Stimulated activated naive CD8-positive, alpha-beta T cell treated with anti-CD3 and anti-CD28 coated beads, Interleukin-15, Interleukin-2, amounts not matched to agents 100 ng/mL and 50 ng/mL, for 24 hours (primary cell): ENCODE data around the gene ADAM12.

ENCODE experiments used
- H3K27ac Mint-ChIP-seq: one replicate; pipeline ENCODE4 v1.8.0; 2021; ENCODE audit warnings: mild to moderate bottlenecking, mixed read lengths
- H3K27me3 Mint-ChIP-seq: one replicate; pipeline ENCODE4 v1.8.0; 2021; ENCODE audit warnings: mixed read lengths
- H3K36me3 Mint-ChIP-seq: one replicate; pipeline ENCODE4 v1.8.0; 2021; ENCODE audit warnings: low read depth, mixed read lengths
- H3K4me1 Mint-ChIP-seq: one replicate; pipeline ENCODE4 v1.8.0; 2021; ENCODE audit warnings: low read depth, mixed read lengths
- H3K4me3 Mint-ChIP-seq: one replicate; pipeline ENCODE4 v1.8.0; 2021; ENCODE audit warnings: mild to moderate bottlenecking, mixed read lengths
- H3K9me3 Mint-ChIP-seq: one replicate; pipeline ENCODE4 v1.8.0; 2021; ENCODE audit warnings: mixed read lengths

Gene ADAM12

DNA sequence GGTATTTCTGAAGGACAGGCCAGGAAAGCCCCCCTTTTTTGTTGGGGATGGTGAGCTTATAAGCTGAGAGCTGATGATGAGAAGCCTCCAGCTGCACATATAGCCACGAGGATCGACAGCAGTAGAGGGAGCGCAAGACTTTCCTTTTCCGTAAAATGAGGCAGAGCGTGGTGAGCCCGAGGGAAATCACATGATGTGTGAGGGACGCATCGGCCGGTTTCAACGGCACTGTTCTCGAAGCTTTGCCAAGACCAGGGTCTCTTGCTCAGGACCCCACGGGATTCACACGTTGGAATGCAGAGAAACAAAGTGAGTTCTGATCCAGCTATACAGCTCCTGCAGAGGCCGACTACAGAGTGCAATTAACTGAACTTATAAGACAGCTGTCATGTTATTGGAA lies 55.7 kb downstream of the ADAM12 start:
- Mint-ChIP-seq H3K9me3 (no peaks in the 10 kb centered on the region), H3K27me3 (no peaks in the 10 kb centered on the region), H3K4me3 (no peak overlapping the region), H3K27ac (no peak overlapping the region), H3K36me3 (no peaks in the 10 kb centered on the region), H3K4me1 (no peaks in the 10 kb centered on the region)

DNA sequence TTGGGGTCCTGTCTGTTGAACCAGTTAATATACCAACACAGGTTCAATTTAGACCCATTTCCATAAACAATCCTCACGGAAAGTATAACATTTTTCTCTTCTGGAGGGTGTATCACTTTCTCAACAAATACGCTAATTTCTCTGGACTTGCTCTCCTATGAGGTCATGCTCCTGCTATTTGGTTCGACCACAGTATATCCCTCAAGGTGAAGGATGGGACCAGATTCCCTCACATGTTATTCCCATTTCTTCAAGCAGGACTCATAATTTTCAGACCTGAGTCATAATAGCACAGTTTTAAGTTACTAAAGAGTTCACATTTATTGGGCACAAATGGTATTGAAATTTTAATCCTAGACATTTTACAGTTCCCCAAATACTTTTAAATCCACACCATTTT lies 57.2 kb downstream of the ADAM12 start:
- no peaks in the 10 kb centered on the region for H3K27me3 Mint-ChIP-seq
- H3K36me3 Mint-ChIP-seq = no peaks in the 10 kb centered on the region
- H3K9me3 Mint-ChIP-seq = no peaks in the 10 kb centered on the region
- H3K4me3 Mint-ChIP-seq = no peak overlapping the region
- no peaks in the 10 kb centered on the region for H3K4me1 Mint-ChIP-seq
- H3K27ac Mint-ChIP-seq = no peak overlapping the region

DNA sequence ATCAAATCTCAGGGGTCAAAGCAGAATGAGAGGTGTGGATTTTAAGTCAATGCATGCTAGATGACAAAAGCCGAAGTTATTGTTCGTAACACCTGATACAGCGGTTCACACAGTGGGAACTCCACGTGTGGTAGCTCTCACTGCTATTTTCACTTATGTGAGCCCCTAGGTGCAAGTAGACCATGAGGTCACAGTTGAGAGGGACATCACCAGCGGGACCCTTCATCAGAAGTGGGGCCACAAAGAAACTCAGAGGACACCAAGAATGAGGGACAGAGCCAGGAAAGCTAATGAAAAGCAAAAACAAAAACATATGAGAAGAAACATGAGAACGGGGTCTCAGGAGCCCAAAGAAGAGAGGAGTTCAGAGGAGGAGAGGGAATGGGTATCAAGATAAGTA lies 63.5 kb downstream of the ADAM12 start:
- no peak overlapping the region for H3K27ac Mint-ChIP-seq
- no peaks in the 10 kb centered on the region for H3K36me3 Mint-ChIP-seq
- no peaks in the 10 kb centered on the region for H3K4me1 Mint-ChIP-seq
- H3K4me3 Mint-ChIP-seq = no peak overlapping the region
- no peaks in the 10 kb centered on the region for H3K27me3 Mint-ChIP-seq
- peaks cover 3% of the 10 kb centered on the region for H3K9me3 Mint-ChIP-seq

DNA sequence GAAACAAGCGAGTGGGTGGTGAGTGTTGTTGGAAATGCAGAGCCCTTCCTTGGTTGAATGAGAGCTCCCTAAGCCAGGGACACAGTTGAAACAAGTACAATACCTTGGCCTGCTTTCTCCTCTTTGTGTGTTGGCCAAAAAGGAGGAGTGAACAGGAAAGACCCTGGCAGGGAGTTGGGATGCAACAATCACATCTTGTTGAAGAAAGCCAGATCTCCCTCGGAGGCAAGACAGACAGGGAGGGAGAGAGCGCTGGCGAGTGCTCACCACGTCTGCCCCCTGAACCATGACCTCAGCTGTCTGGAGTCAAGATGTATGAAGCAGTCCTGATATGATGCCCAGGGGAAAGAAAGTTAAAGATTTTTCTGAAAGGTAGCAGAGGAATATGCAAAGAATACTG lies 66.8 kb downstream of the ADAM12 start:
- Mint-ChIP-seq H3K27me3 (no peaks in the 10 kb centered on the region), H3K36me3 (no peaks in the 10 kb centered on the region), H3K4me3 (no peak overlapping the region), H3K27ac (no peak overlapping the region), H3K4me1 (no peaks in the 10 kb centered on the region), H3K9me3 (peaks cover 3% of the 10 kb centered on the region)

GRCh38 chr10:126317751-126318150 lies 70.5 kb downstream of the ADAM12 start:
- Mint-ChIP-seq H3K9me3 (no peaks in the 10 kb centered on the region), H3K27ac (no peak overlapping the region), H3K27me3 (no peaks in the 10 kb centered on the region), H3K36me3 (no peaks in the 10 kb centered on the region), H3K4me3 (no peak overlapping the region), H3K4me1 (no peaks in the 10 kb centered on the region)

- H3K27me3 Mint-ChIP-seq = no peaks in the 10 kb centered on the region
Observed at GRCh38 chr10:126315494-126316177, 72.6 kb downstream of the ADAM12 start.

GRCh38 chr10:126314863-126315493 lies 73.3 kb downstream of the ADAM12 start:
- Mint-ChIP-seq H3K27ac (no peak overlapping the region), H3K36me3 (no peaks in the 10 kb centered on the region), H3K9me3 (no peaks in the 10 kb centered on the region), H3K4me1 (no peaks in the 10 kb centered on the region), H3K27me3 (peaks cover 3% of the 10 kb centered on the region), H3K4me3 (no peak overlapping the region)

More at GRCh38 chr10:126315494-126316177, 72.6 kb downstream of the ADAM12 start:
- H3K9me3 Mint-ChIP-seq = no peaks in the 10 kb centered on the region
- no peak overlapping the region for H3K4me3 Mint-ChIP-seq
- H3K4me1 Mint-ChIP-seq = no peaks in the 10 kb centered on the region
- H3K27ac Mint-ChIP-seq = no peak overlapping the region
- no peaks in the 10 kb centered on the region for H3K36me3 Mint-ChIP-seq

DNA sequence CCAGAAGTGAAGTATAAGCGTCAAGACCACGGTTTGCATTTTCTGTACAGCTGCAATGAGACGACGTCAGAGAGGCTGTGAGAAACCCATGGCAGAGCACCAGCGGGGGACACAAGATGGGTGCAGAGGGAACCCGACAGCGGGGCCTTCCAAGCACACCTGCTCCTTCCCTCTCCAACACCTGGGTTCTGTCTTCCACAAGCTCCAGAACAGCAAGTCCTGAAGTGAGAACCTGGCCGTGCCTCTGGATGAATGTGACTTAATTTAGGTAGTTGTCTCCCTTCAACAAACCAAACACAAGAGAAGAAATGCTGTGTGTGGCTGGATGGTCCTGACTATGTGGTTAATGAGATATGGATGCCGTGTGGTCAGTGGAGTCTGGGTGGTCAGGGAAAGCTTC lies 76.1 kb downstream of the ADAM12 start:
- Mint-ChIP-seq H3K36me3 (no peaks in the 10 kb centered on the region), H3K27me3 (peaks cover 6% of the 10 kb centered on the region), H3K4me1 (no peaks in the 10 kb centered on the region), H3K27ac (no peak overlapping the region), H3K4me3 (no peak overlapping the region), H3K9me3 (no peaks in the 10 kb centered on the region)

- no peak overlapping the region for H3K4me3 Mint-ChIP-seq
- H3K27ac Mint-ChIP-seq = no peak overlapping the region
- peaks cover 6% of the 10 kb centered on the region for H3K27me3 Mint-ChIP-seq
- no peaks in the 10 kb centered on the region for H3K9me3 Mint-ChIP-seq
- no peaks in the 10 kb centered on the region for H3K4me1 Mint-ChIP-seq
- H3K36me3 Mint-ChIP-seq = no peaks in the 10 kb centered on the region
Observed at GRCh38 chr10:126309228-126309883, 78.9 kb downstream of the ADAM12 start.

DNA sequence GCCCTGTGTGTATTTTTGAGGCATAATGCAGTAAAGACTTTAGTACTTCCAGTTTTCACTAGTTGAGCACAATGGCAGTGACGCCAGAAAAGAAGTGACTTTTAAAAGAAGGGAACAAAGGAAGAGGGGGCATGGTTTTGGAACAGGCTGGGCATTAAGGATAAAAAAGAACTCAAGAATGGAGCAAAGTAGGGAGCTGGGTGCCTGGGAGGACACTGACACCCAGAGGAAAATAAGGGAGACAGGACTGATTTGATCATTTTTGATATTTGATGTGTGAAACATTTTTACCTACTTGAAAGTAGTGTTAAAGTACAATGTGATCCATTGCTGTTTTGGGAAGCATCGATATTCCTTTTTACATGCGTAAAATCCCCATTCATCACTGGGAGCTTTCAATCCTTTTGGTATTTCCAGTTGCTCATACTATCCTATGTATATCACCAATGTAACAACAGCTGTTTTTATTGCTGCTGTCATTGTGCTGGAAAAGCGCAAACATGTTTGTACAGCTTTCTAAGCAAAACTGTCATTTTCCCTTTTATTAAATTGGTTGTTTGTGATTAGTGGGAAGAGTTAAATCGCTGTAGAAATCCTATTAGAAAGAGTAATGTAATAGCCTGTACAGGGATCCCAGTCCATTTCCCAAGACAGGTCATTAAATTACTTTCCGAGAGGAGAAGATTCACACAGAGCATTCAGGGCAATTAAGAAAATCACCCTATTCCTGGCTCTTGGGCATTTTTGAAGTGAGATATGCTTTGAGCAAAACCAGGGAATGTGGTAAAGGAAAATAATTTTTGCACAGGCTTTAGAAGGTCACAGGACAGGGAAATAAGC lies 85.2 kb downstream of the ADAM12 start:
- H3K27ac Mint-ChIP-seq = no peak overlapping the region
- H3K27me3 Mint-ChIP-seq = no peaks in the 10 kb centered on the region
- H3K4me1 Mint-ChIP-seq = no peaks in the 10 kb centered on the region
- peaks cover 4% of the 10 kb centered on the region for H3K9me3 Mint-ChIP-seq
- no peaks in the 10 kb centered on the region for H3K36me3 Mint-ChIP-seq
- no peak overlapping the region for H3K4me3 Mint-ChIP-seq

- H3K4me3 Mint-ChIP-seq = no peak overlapping the region
- H3K9me3 Mint-ChIP-seq = peaks cover 4% of the 10 kb centered on the region
- H3K27me3 Mint-ChIP-seq = no peaks in the 10 kb centered on the region
- no peaks in the 10 kb centered on the region for H3K36me3 Mint-ChIP-seq
- H3K4me1 Mint-ChIP-seq = no peaks in the 10 kb centered on the region
- no peak overlapping the region for H3K27ac Mint-ChIP-seq
Observed at GRCh38 chr10:126302476-126302756, 85.9 kb downstream of the ADAM12 start.

GRCh38 chr10:126301701-126302475 lies 86.4 kb downstream of the ADAM12 start:
- Mint-ChIP-seq H3K4me1 (no peaks in the 10 kb centered on the region), H3K9me3 (peaks cover 4% of the 10 kb centered on the region), H3K27ac (no peak overlapping the region), H3K4me3 (no peak overlapping the region), H3K36me3 (no peaks in the 10 kb centered on the region), H3K27me3 (no peaks in the 10 kb centered on the region)

DNA sequence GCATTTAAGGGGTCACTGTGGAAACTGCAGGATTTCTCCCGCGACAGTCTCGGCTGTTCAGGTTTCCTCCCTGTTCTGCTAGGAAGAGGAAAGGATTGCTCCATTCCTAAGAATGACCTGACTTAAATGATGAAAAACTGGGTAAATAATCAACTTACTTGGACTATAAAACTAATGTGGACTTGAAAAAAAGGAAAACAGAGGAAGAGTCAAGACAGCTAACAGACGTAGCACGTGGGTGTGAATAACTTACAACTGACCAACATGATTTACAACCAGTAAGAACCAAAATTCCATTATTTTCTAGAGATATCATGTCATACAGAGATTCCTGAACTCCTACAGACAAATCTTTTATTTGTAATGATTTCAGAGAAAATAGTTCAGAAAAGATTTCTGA lies 93.8 kb downstream of the ADAM12 start:
- Mint-ChIP-seq H3K27me3 (no peaks in the 10 kb centered on the region), H3K36me3 (no peaks in the 10 kb centered on the region), H3K4me3 (no peak overlapping the region), H3K9me3 (no peaks in the 10 kb centered on the region), H3K27ac (no peak overlapping the region), H3K4me1 (no peaks in the 10 kb centered on the region)

DNA sequence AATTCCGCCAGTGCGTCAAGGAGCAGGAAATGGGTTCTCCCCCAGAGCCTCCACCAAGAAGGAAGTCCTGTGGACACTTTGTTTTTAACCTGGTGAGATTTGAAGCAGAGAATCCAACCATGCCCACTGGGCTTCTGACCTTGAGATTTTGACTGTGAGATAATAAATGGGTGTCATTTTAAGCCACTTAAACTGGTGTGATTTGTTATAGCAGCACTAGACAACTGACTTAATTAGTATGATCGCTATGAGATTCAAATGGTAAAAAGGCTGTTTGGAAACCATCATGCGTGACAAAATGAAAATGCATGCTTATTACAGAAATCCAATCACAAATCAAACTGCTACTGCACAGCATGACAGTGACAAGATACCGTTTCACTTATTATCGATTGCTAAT lies 98.0 kb downstream of the ADAM12 start:
- Mint-ChIP-seq H3K9me3 (no peaks in the 10 kb centered on the region), H3K27me3 (no peaks in the 10 kb centered on the region), H3K27ac (no peak overlapping the region), H3K4me3 (no peak overlapping the region), H3K4me1 (no peaks in the 10 kb centered on the region), H3K36me3 (no peaks in the 10 kb centered on the region)
